Vagina (tissue), 2 donors: Measurements from ENCODE around the gene CCDC121.

Source experiments
- POLR2A ChIP-seq, 2 donors: fragments of 450-650 bp; IDR thresholded peaks; one replicate each; pipeline ENCODE4 v1.6.1; 2017; ENCODE audit warnings: antibody characterized with exemption in 2 of 2, mild to moderate bottlenecking in 2 of 2, moderate library complexity in 2 of 2
- POLR2AphosphoS5 ChIP-seq, 2 donors: sonication (generic); formaldehyde crosslinking; IDR thresholded peaks; one replicate each; pipeline ENCODE4 v1.9.0; 2017; ENCODE audit warnings: antibody characterized with exemption in 2 of 2, mild to moderate bottlenecking in 2 of 2, low read depth in 1 of 2; ENCODE audit not compliant: insufficient read depth in 1 of 2
- TF ChIP-seq, protein P1 (sequence below), 3 experiments: fragments of 450-650 bp in 2 of 3; fragments of 200-600 bp in 1 of 3; sonication (generic) in 1 of 3; IDR thresholded peaks; one replicate each; pipeline ENCODE4 v1.5.1; 2017 to 2019; ENCODE audit warnings: antibody characterized with exemption in 3 of 3, mild to moderate bottlenecking in 2 of 3, moderate library complexity in 2 of 3

DNA sequence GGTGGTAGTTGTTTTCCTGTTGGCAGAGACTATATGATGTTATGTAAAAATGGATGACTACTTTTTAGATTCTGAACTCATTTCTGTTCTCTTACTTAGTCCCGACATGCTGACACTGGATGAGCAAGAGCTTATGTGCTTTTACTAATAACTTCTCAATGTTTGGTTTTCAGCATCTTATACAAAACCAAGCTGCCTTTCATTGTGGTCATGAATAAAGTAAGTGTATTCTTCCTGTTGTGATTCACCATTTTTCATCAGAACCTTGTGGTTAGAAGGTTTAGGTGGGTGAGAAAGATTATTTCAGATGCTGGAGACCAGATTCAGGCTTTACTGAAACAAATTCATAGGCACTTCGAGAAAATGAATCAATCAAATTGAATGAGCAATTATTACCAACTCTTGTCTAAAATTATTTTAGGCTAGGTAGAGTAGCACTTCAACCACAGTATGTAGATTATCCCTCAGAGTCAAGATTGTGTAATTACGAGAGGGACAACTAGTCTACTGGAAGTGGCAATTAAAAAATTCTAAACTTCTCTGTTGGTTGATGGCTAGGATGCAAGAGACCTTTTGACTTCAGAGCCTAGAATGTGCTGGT is 9.3 kb upstream of the CCDC121 start:
- TF ChIP-seq POLR2A (IDR thresholded peaks at IDR 0.05) (no peak), POLR2AphosphoS5 (IDR thresholded peaks at IDR 0.05; ENCODE audit: insufficient read depth in 1 of 2, low read depth in 1 of 2) (no peak)
- TF ChIP-seq, protein P1, sequence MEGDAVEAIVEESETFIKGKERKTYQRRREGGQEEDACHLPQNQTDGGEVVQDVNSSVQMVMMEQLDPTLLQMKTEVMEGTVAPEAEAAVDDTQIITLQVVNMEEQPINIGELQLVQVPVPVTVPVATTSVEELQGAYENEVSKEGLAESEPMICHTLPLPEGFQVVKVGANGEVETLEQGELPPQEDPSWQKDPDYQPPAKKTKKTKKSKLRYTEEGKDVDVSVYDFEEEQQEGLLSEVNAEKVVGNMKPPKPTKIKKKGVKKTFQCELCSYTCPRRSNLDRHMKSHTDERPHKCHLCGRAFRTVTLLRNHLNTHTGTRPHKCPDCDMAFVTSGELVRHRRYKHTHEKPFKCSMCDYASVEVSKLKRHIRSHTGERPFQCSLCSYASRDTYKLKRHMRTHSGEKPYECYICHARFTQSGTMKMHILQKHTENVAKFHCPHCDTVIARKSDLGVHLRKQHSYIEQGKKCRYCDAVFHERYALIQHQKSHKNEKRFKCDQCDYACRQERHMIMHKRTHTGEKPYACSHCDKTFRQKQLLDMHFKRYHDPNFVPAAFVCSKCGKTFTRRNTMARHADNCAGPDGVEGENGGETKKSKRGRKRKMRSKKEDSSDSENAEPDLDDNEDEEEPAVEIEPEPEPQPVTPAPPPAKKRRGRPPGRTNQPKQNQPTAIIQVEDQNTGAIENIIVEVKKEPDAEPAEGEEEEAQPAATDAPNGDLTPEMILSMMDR (IDR thresholded peaks at IDR 0.05) = no peak
